Glutamatergic neuron (in vitro differentiated cells): ENCODE results near the gene RAD51B. TPM values are rescaled to one million over a fixed set of nuclear protein-coding genes. Genes with fewer than 3 reads are reported as not detected.

Experiments
- DNase-seq: peaks from one replicate; pipeline ENCODE4 v3.0.0; 2022
- H3K27ac Mint-ChIP-seq: one replicate; pipeline ENCODE4 v1.8.0; 2020; ENCODE audit warnings: mild to moderate bottlenecking, mixed read lengths, inconsistent platforms; ENCODE audit not compliant: unreplicated experiment
- H3K27me3 Mint-ChIP-seq: one replicate; pipeline ENCODE4 v1.8.0; 2020; ENCODE audit warnings: mild to moderate bottlenecking, moderate library complexity, mixed read lengths, inconsistent platforms; ENCODE audit not compliant: unreplicated experiment
- H3K36me3 Mint-ChIP-seq: one replicate; pipeline ENCODE4 v1.8.0; 2020; ENCODE audit warnings: mild to moderate bottlenecking, mixed read lengths, inconsistent platforms; ENCODE audit not compliant: unreplicated experiment
- H3K4me1 Mint-ChIP-seq: one replicate; pipeline ENCODE4 v1.8.0; 2020; ENCODE audit warnings: mild to moderate bottlenecking, low read depth, mixed read lengths, inconsistent platforms; ENCODE audit not compliant: unreplicated experiment
- H3K4me3 Mint-ChIP-seq: one replicate; pipeline ENCODE4 v1.8.0; 2020; ENCODE audit warnings: mild to moderate bottlenecking, mixed read lengths, inconsistent platforms; ENCODE audit not compliant: unreplicated experiment
- H3K9me3 Mint-ChIP-seq: one replicate; pipeline ENCODE4 v1.8.0; 2020; ENCODE audit warnings: mild to moderate bottlenecking, moderate library complexity, mixed read lengths, inconsistent platforms; ENCODE audit not compliant: unreplicated experiment
- CTCF ChIP-seq: fragments of 200-600 bp; sonication (generic); IDR thresholded peaks from one replicate; pipeline ENCODE4 v1.5.0; 2021; ENCODE audit not compliant: partially characterized antibody, unreplicated experiment
- total RNA-seq: library from RNA; stranded (reverse); fragmentation: NEBNext Ultra II Directional; extraction: Animal tissue kit (Norgen Biotek cat#: 25700); gene quantifications from one replicate; pipeline ENCODE4 v1.2.1, GENCODE V29; 2021; ENCODE audit not compliant: unreplicated experiment

Gene RAD51B
- total RNA-seq, 1 donor from 2014 or later: 9.7 TPM

DNA sequence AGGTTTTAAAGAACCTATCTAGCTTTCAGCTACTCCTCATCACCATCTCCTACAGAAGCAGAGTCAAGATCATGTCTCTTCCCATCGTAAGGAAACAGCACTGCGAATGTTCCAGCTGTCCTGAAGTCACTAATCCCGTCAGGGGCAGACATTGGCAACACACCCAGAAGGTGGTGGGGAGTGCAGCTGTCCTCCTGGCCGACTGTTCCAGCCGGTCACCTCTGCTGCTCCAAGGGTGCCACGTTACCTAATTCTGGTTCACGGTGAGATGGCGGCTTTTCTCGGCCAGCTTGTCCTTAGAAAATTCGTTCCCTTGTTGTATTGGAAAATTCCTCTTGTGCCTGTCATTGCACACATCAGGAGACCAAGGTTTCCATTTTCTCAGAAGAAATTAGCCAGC, 777.1 kb downstream of the RAD51B start:
- no peak overlapping the region for H3K4me3 Mint-ChIP-seq
- peaks cover 2% of the 10 kb centered on the region for H3K9me3 Mint-ChIP-seq
- no peak for DNase-seq
- H3K27me3 Mint-ChIP-seq: peaks cover 2% of the 10 kb centered on the region
- H3K27ac Mint-ChIP-seq: no peak overlapping the region
- TF ChIP-seq CTCF: no peak
- H3K4me1 Mint-ChIP-seq: peaks cover 5% of the 10 kb centered on the region
- H3K36me3 Mint-ChIP-seq: no peaks in the 10 kb centered on the region

- no peak for DNase-seq
- Mint-ChIP-seq H3K4me1 (peaks cover 7% of the 10 kb centered on the region), H3K27me3 (peaks cover 4% of the 10 kb centered on the region), H3K9me3 (peaks cover 2% of the 10 kb centered on the region), H3K4me3 (no peak overlapping the region), H3K27ac (no peak overlapping the region), H3K36me3 (no peaks in the 10 kb centered on the region)
- TF ChIP-seq CTCF: no peak
Measured at GRCh38 chr14:68598089-68598488, 778.5 kb downstream of the RAD51B start.

- TF ChIP-seq CTCF: no peak
- DNase-seq: no peak
- no peak overlapping the region for H3K4me3 Mint-ChIP-seq
- H3K27ac Mint-ChIP-seq: no peak overlapping the region
- H3K36me3 Mint-ChIP-seq: no peaks in the 10 kb centered on the region
- H3K9me3 Mint-ChIP-seq: peaks cover 2% of the 10 kb centered on the region
- H3K27me3 Mint-ChIP-seq: peaks cover 4% of the 10 kb centered on the region
- peaks cover 3% of the 10 kb centered on the region for H3K4me1 Mint-ChIP-seq
Measured at GRCh38 chr14:68598621-68599447, 779.3 kb downstream of the RAD51B start.

DNA sequence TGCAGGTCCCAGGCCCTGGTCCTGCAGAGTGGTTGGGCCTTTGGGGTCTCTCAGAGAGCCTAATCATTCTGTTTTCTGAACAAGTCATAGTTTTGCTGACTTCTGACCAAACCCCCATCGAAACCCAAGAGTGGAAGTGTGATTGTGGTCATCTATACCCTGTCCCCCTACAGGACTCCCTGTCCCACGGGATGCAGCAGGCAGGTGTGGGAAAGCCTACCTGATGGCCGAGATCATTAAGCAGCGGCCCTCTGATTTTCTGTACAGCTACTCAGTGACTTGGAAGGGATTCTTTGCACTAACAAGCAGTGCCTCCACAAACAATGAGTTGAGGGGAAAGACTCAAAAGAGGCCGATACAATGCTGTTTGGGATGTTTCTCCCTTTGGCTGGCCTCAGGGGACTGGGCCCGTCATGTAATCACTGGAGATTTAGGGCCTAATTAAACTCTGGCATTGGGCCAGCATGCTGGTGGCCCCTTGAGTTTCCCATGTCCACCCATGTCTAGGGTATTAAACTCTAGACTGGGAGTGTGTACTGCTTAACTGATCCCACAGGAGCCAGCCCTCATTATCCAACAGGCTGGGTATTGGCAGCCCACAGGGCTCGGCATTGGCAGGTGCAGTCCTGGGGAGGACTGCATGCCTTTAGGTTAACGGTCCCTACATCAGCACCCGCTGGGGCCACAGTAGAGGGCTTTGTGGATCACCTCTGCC, 780.5 kb downstream of the RAD51B start:
- Mint-ChIP-seq H3K27ac (no peak overlapping the region), H3K4me1 (peaks cover 3% of the 10 kb centered on the region), H3K36me3 (no peaks in the 10 kb centered on the region), H3K27me3 (peaks cover 4% of the 10 kb centered on the region), H3K9me3 (peaks cover 2% of the 10 kb centered on the region), H3K4me3 (no peak overlapping the region)
- DNase-seq: no peak
- TF ChIP-seq CTCF: no peak

- no peak overlapping the region for H3K4me3 Mint-ChIP-seq
- H3K36me3 Mint-ChIP-seq: peaks cover 6% of the 10 kb centered on the region
- H3K27ac Mint-ChIP-seq: no peak overlapping the region
- H3K9me3 Mint-ChIP-seq: peaks cover 2% of the 10 kb centered on the region
- TF ChIP-seq CTCF: no peak
- DNase-seq: no peak
- H3K27me3 Mint-ChIP-seq: peaks cover 6% of the 10 kb centered on the region
- peaks cover 9% of the 10 kb centered on the region for H3K4me1 Mint-ChIP-seq
Measured at GRCh38 chr14:68602507-68602906, 782.9 kb downstream of the RAD51B start.
